GM23338 (cell line): ENCODE results near the gene RPP38. TPM values are rescaled to one million over a fixed set of nuclear protein-coding genes. Genes with fewer than 3 reads are reported as not detected.

Experiments used
- ATAC-seq: fragments of 200-7000 bp; cut with Tn5 transposase; 3 replicates; pipeline ENCODE4 v1.9.1; 2020
- DNase-seq: peaks from one replicate; pipeline ENCODE4 v3.0.0-alpha.2; 2015; ENCODE audit warnings: low spot score
- H2AFZ ChIP-seq: fragments of 200-600 bp; sonication (generic); 2 replicates; pipeline ENCODE4 v1.8.0; 2016; ENCODE audit warnings: antibody characterized with exemption, mild to moderate bottlenecking, moderate library complexity
- H3F3A ChIP-seq: fragments of 200-600 bp; sonication (generic); replicated peaks from 2 replicates; pipeline ENCODE4 v1.8.0; 2017; ENCODE audit warnings: antibody characterized with exemption, mixed run types, low read depth
- H3K27ac ChIP-seq: fragments of 200-600 bp; sonication (generic); 2 replicates; pipeline ENCODE4 v1.6.1; 2016; ENCODE audit warnings: low read depth
- H3K27me3 ChIP-seq: fragments of 200-600 bp; sonication (generic); 2 replicates; pipeline ENCODE4 v1.8.0; 2016; ENCODE audit warnings: mild to moderate bottlenecking, mixed run types, moderate library complexity; ENCODE audit not compliant: insufficient read depth
- H3K36me3 ChIP-seq: fragments of 200-600 bp; sonication (generic); 2 replicates; pipeline ENCODE4 v1.8.0; 2016; ENCODE audit warnings: mild to moderate bottlenecking; ENCODE audit not compliant: insufficient read depth
- H3K4me1 ChIP-seq: fragments of 200-600 bp; sonication (generic); 2 replicates; pipeline ENCODE4 v1.8.0; 2016; ENCODE audit warnings: mild to moderate bottlenecking, moderate library complexity; ENCODE audit not compliant: insufficient read depth
- H3K4me2 ChIP-seq: fragments of 200-600 bp; sonication (generic); 2 replicates; pipeline ENCODE4 v1.7.1; 2017; ENCODE audit warnings: mixed run types
- H3K4me3 ChIP-seq: fragments of 200-600 bp; sonication (generic); 2 replicates; pipeline ENCODE4 v1.6.1; 2016; ENCODE audit warnings: mixed run types
- H3K79me2 ChIP-seq: fragments of 200-600 bp; sonication (generic); replicated peaks from 2 replicates; pipeline ENCODE4 v1.8.0; 2017; ENCODE audit warnings: mild to moderate bottlenecking; ENCODE audit not compliant: insufficient read depth
- H3K9me2 ChIP-seq: fragments of 200-600 bp; sonication (generic); 2 replicates; pipeline ENCODE4 v1.8.0; 2017; ENCODE audit not compliant: insufficient read depth
- H4K20me1 ChIP-seq: fragments of 200-600 bp; sonication (generic); replicated peaks from 2 replicates; pipeline ENCODE4 v1.8.0; 2017; ENCODE audit warnings: mild to moderate bottlenecking; ENCODE audit not compliant: insufficient read depth
- H3K27ac Mint-ChIP-seq: 2 replicates; pipeline ENCODE4 v1.8.0; 2020; ENCODE audit warnings: inconsistent platforms, mild to moderate bottlenecking, moderate library complexity, mixed read lengths
- H3K27me3 Mint-ChIP-seq: 3 replicates; pipeline ENCODE4 v1.8.0; 2022; ENCODE audit warnings: low read depth, mild to moderate bottlenecking, moderate library complexity, mixed read lengths, inconsistent platforms; ENCODE audit not compliant: insufficient read depth, poor library complexity
- H3K36me3 Mint-ChIP-seq: 3 replicates; pipeline ENCODE4 v1.8.0; 2021; ENCODE audit warnings: low read depth, mild to moderate bottlenecking, inconsistent platforms, moderate library complexity, mixed read lengths
- H3K4me1 Mint-ChIP-seq: 3 replicates; pipeline ENCODE4 v1.8.0; 2020; ENCODE audit warnings: mild to moderate bottlenecking, inconsistent platforms, mixed read lengths
- H3K4me3 Mint-ChIP-seq: 3 replicates; pipeline ENCODE4 v1.8.0; 2021; ENCODE audit warnings: moderate library complexity, mild to moderate bottlenecking, inconsistent platforms, mixed read lengths
- H3K9me3 Mint-ChIP-seq: 3 replicates; pipeline ENCODE4 v1.8.0; 2020; ENCODE audit warnings: moderate library complexity, mild to moderate bottlenecking, inconsistent platforms, mixed read lengths
- CTCF ChIP-seq, 2 experiments: fragments of 200-600 bp in 1 of 2; sonication (generic) in 1 of 2; conservative IDR thresholded peaks; 2 replicates each; pipeline versions ENCODE4 v1.5.1 to v1.6.1; 2016 to 2017; ENCODE audit warnings: antibody characterized with exemption in 2 of 2, low read depth in 2 of 2, mild to moderate bottlenecking in 2 of 2, moderate library complexity in 1 of 2
- JUNB ChIP-seq: IDR thresholded peaks from one replicate; pipeline ENCODE4 v1.6.1; 2016; ENCODE audit warnings: antibody characterized with exemption; ENCODE audit not compliant: unreplicated experiment
- ZNF462 ChIP-seq: fragments of 250-450 bp; sonication (Bioruptor Pico); IDR thresholded peaks from 2 replicates; pipeline ENCODE4 v1.5.0; 2020; ENCODE audit warnings: mild to moderate bottlenecking, moderate library complexity
- polyA plus RNA-seq: library from polyadenylated mRNA; unstranded; fragments of >200 nt; fragmentation: Nextera tagmentation; extraction: Ambion mirVana; gene quantifications from 2 replicates; pipeline ENCODE4 v1.2.1, GENCODE V29; 2016
- total RNA-seq: library from RNA; depleted of rRNA; stranded (reverse); fragments of >200 nt; shearing (Covaris generic); gene quantifications from 2 replicates; pipeline ENCODE4 v1.2.3, GENCODE V29; 2014

Gene RPP38
- total and polyA plus RNA-seq, 2 experiments from 2014 or later: 20.1 to 50.7 TPM

GRCh38 chr10:15068802-15069201 lies 28.4 kb upstream of the RPP38 start (continued):
- TF ChIP-seq ZNF462: no peak

GRCh38 chr10:15069230-15069629 lies 27.9 kb upstream of the RPP38 start:
- H3K9me2 ChIP-seq: no peaks in the 10 kb centered on the region; the same call in 1 of the 2 replicates
- no peak overlapping the region for H3K4me3 Mint-ChIP-seq
- no peak overlapping the region for H3K27ac Mint-ChIP-seq
- H3K4me1 Mint-ChIP-seq: no peaks in the 10 kb centered on the region; the same call in 2 of the 3 replicates
- ATAC-seq (peak; percentile 65), DNase-seq (no peak)
- H3K4me1 ChIP-seq: no peaks in the 10 kb centered on the region
- H3K9me3 Mint-ChIP-seq: peaks cover 25% of the 10 kb centered on the region
- H3K79me2 ChIP-seq: no peaks in the 10 kb centered on the region
- no peak overlapping the region for H3K4me2 ChIP-seq
- H3K27ac ChIP-seq: no peak overlapping the region
- H3K36me3 ChIP-seq: peaks cover 9% of the 10 kb centered on the region
- H2AFZ ChIP-seq: no peak overlapping the region
- H4K20me1 ChIP-seq: no peaks in the 10 kb centered on the region
- H3K36me3 Mint-ChIP-seq: peaks cover 22% of the 10 kb centered on the region
- H3K4me3 ChIP-seq: no peak overlapping the region
- no peaks in the 10 kb centered on the region for H3K27me3 Mint-ChIP-seq
- H3K27me3 ChIP-seq: no peaks in the 10 kb centered on the region
- H3F3A ChIP-seq: no peaks in the 10 kb centered on the region
- TF ChIP-seq JUNB (no peak), CTCF (conservative IDR thresholded peaks at IDR 0.05; ENCODE audit: low read depth in 2 of 2) (peak in 1 of 2 experiments; percentile 28; a peak in 3 of 4 replicates)
